ENCODE data around the gene BLOC1S5. TPM values are rescaled to one million over a fixed set of nuclear protein-coding genes. Genes with fewer than 3 reads are reported as not detected.

Gene BLOC1S5
- total and polyA plus RNA-seq, 12 donors = 3.6 to 14.1 (median 9.0) TPM

GRCh38 chr6:8014947-8015346 lies 49.2 kb downstream of the BLOC1S5 start:
- DNase-seq = no peak
- Histone ChIP-seq H3K4me3 (no peak overlapping the region), H3K27me3 (no peaks in the 10 kb centered on the region), H3K36me3 (peaks cover 0 to 26% (median 5%) of the 10 kb centered on the region in 9 donors), H3K27ac (no peak overlapping the region), H3K9me3 (no peaks in the 10 kb centered on the region), H3K4me1 (peaks cover 0 to 11% (median 0%) of the 10 kb centered on the region in 9 donors)
- WGBS, 2 donors = 92 to 94% methylated on average over 3 of the region's 3 CpGs
- TF ChIP-seq, protein P1, sequence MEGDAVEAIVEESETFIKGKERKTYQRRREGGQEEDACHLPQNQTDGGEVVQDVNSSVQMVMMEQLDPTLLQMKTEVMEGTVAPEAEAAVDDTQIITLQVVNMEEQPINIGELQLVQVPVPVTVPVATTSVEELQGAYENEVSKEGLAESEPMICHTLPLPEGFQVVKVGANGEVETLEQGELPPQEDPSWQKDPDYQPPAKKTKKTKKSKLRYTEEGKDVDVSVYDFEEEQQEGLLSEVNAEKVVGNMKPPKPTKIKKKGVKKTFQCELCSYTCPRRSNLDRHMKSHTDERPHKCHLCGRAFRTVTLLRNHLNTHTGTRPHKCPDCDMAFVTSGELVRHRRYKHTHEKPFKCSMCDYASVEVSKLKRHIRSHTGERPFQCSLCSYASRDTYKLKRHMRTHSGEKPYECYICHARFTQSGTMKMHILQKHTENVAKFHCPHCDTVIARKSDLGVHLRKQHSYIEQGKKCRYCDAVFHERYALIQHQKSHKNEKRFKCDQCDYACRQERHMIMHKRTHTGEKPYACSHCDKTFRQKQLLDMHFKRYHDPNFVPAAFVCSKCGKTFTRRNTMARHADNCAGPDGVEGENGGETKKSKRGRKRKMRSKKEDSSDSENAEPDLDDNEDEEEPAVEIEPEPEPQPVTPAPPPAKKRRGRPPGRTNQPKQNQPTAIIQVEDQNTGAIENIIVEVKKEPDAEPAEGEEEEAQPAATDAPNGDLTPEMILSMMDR (IDR thresholded peaks at IDR 0.05) = no peak
- ATAC-seq = no peak
- intact Hi-C loops (cut with DNase I) = no loop called here

DNA sequence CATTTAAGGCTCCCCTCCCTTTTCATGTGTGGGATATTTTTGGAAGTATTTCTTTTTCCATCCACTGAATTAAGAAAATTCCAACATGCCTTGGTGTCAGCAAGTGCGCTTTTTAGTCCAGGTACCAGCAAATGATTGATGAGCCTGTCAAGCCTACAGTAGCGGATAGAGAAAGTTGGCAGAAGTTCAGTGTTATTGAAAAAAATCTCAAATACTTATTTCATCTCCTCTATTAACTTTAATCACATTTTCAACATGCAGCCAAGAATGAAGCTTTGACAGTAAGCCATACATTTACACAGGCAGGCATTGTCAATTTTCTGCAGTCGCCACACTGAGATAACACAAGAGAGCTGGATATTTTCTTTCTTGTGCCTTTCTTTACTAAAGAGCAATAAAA lies 50.4 kb downstream of the BLOC1S5 start:
- TF ChIP-seq, protein P1 (IDR thresholded peaks at IDR 0.05) = no peak
- Histone ChIP-seq H3K4me1 (peaks cover 0 to 16% (median 0%) of the 10 kb centered on the region in 9 donors), H3K36me3 (peaks cover 0 to 26% (median 5%) of the 10 kb centered on the region in 9 donors), H3K27ac (no peak overlapping the region), H3K27me3 (no peaks in the 10 kb centered on the region), H3K9me3 (no peaks in the 10 kb centered on the region), H3K4me3 (no peak overlapping the region)
- 93 to 94% methylated on average over 3 of the region's 3 CpGs for WGBS, 2 donors
- DNase-seq = no peak
- no peak for ATAC-seq
- intact Hi-C loops (cut with DNase I) = no loop called here

GRCh38 chr6:8006208-8006607 lies 58.0 kb downstream of the BLOC1S5 start:
- intact Hi-C loops (cut with DNase I) = loop anchor here in 8 of 10 donors (2.0 to 10.0 kb wide), 6 partner anchors 49 to 284 kb away; partner anchors contain the start of gene BLOC1S5 (in 1 of the 8)
- peak in 3 of 8 donors; percentile 56 to 71 (median 70) for ATAC-seq
- H3K4me1 ChIP-seq = peaks cover 0 to 8% (median 0%) of the 10 kb centered on the region in 9 donors
- no peaks in the 10 kb centered on the region for H3K27me3 ChIP-seq
- no peaks in the 10 kb centered on the region for H3K9me3 ChIP-seq
- no peaks in the 10 kb centered on the region for H3K36me3 ChIP-seq
- TF ChIP-seq, protein P1 (IDR thresholded peaks at IDR 0.05) = peak; percentile 23 to 70 (median 60)
- H3K4me3 ChIP-seq = no peak overlapping the region
- no peak for DNase-seq
- WGBS, 2 donors = 97 to 98% methylated on average over 1 of the region's 1 CpG
- H3K27ac ChIP-seq = no peak overlapping the region

DNA sequence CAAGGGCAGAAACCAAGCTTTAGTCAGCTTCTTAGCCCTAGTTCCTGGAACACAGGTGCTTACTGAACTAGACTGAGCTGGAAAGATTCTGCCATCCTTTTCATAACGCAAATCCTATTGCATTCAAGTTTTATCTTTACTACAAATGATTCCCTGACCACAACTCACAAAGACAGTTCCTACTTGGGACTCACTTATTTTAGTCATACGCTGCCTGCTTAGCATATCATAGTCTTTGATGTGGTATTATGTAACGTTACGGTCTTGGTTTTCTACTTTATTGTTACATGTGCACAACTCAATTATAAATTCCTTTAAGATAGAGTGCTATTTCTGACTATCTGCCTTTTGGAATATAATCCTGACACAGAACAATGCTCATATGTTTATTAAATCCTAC lies 59.1 kb downstream of the BLOC1S5 start:
- Histone ChIP-seq H3K27ac (no peak overlapping the region), H3K27me3 (no peaks in the 10 kb centered on the region), H3K36me3 (no peaks in the 10 kb centered on the region), H3K4me1 (peaks cover 0 to 11% (median 0%) of the 10 kb centered on the region in 9 donors), H3K9me3 (no peaks in the 10 kb centered on the region), H3K4me3 (no peak overlapping the region)
- ATAC-seq (no peak), DNase-seq (no peak)
- intact Hi-C loops (cut with DNase I) = loop anchor here in 6 of 10 donors (5.0 to 10.0 kb wide), 4 partner anchors 50 to 283 kb away; partner anchors contain the start of gene BLOC1S5 (in 1 of the 6)
- TF ChIP-seq, protein P1 (IDR thresholded peaks at IDR 0.05) = no peak
- 73 to 85% methylated on average over 4 of the region's 4 CpGs for WGBS, 2 donors
